Motor neuron (in vitro differentiated cells): Measurements from ENCODE around the gene FTH1. TPM values are rescaled to one million over a fixed set of nuclear protein-coding genes. Genes with fewer than 3 reads are reported as not detected.

Experiments
- ATAC-seq, 8 experiments: fragments of 200-7000 bp; cut with Tn5 transposase; replicated peaks in 6 of 8; 2 replicates each; pipeline ENCODE4 v1.8.0; 2021; ENCODE audit warnings: mild to moderate bottlenecking in 8 of 8, moderate library complexity in 8 of 8
- H3K27ac ChIP-seq, 2 donors: fragments of 250-450 bp; sonication (Bioruptor Pico); 2 replicates each; pipeline ENCODE4 v1.9.0; 2021; ENCODE audit warnings: antibody characterized with exemption in 2 of 2, mild to moderate bottlenecking in 2 of 2, moderate library complexity in 1 of 2
- H3K4me1 ChIP-seq, 2 donors: fragments of 250-450 bp; sonication (Bioruptor Pico); replicated peaks in 1 of 2; 2 replicates each; pipeline ENCODE4 v1.6.1; 2021; ENCODE audit warnings: antibody characterized with exemption in 2 of 2, mild to moderate bottlenecking in 2 of 2, moderate library complexity in 1 of 2
- H3K4me3 ChIP-seq, 5 donors: fragments of 250-450 bp; sonication (Bioruptor Pico); 2 replicates each; pipeline ENCODE4 v1.9.0; 2021; ENCODE audit warnings: antibody characterized with exemption in 5 of 5, mild to moderate bottlenecking in 5 of 5, moderate library complexity in 4 of 5
- WGBS, 10 experiments: fragments of 450-650 bp; shearing (Covaris generic); methylation state at CpG; one replicate each; pipeline ENCODE4 v1.0.0; 2022; 5-methylcytosine and 5-hydroxymethylcytosine counted together
- in situ Hi-C, 9 experiments: fragments of 400-800 bp; cut with MboI; loops; one replicate each; pipeline ENCODE4 v1.15.0; 2021; ENCODE audit warnings: low sequenced_read_pairs in 9 of 9, low pct_unique_long_range_greater_than_20kb in 2 of 9; ENCODE audit not compliant: unreplicated experiment in 9 of 9
- total RNA-seq, 8 experiments: library from RNA; unstranded; fragments of 300-600 nt; gene quantifications; 2 replicates each; pipeline versions ENCODE4 v1.2.3 to v1.2.4, GENCODE V29; 2022

Gene FTH1
- total RNA-seq, 8 experiments from 2014 or later, result 863 to 2,225 (median 1,257) TPM

DNA sequence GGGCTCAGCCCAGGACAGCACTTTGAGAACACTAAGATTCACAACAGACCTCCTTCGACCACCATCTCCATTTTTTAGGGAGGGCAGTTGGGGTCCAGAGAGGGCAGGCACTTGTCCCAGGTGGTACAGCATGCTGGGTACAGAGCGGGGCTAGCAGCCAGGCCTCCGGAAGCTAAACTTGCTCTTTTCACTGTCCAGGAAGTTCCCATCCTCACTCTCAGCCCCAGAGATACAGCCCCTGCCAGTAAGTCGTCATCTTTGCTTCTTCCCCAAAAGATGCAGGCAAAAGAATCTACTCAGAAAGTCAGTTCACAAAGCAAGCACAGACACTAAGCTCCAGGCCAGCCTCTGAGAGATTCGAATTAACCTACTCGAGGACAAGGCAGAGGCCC is 43.4 kb downstream of the FTH1 start:
- in situ Hi-C loops, result no loop called here
- Histone ChIP-seq H3K4me1 (peaks cover 0 to 11% of the 10 kb centered on the region in 2 donors), H3K4me3 (no peak overlapping the region), H3K27ac (no peak overlapping the region)
- ATAC-seq, result no peak
- WGBS, 10 experiments, result 6 to 76% (median 46%) methylated on average over 2 to 4 of the region's 6 CpGs; no CpG with 5 or more reads in 5 of the 10 experiments

DNA sequence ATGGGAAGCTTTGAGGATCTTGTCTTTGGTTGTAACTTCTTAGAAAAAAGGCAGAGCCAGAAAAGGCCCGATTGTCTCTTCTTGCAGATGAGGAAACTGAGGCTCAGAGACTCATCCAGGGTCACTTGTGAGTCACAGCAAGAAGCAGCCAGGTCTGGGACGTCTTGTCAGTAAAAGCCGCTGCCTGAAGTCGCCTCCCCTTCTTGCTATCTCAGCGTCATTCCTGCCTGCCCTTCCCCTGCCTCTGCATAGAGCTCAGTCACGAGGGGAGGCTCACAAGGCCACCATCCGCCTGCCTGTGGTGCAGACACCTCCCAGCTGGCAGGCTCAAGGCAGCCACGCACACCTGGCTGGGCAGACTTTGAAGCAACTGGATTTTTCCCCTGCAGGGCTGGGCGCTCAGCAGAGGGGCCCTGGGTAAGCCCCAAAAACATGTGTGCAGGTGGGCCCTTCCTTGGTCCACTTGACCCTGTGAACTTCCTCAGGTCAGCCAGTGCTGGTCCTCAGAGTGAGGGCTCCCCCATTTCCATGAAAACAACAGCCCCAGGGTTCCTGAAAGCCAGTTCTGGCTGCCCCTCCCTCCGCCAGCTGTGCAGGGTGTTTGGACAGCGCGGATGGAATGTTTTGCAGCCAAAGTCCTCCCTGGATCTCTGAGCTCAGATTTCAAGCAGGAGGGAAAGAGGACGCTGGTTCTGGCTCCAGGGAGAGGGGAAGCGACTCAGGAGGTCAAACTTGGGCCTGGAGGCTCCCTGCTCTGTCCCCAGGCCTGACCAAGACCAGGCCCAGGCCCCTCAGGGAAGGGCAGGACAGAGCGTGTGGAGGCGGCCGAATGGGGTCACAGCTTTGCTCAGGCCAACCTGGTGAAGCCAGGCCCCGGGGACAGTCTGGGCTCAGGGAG is 44.0 kb downstream of the FTH1 start:
- ATAC-seq, result peak; percentile 78 to 94 (median 84)
- in situ Hi-C loops, result no loop called here
- Histone ChIP-seq H3K27ac (no peak overlapping the region), H3K4me1 (peaks cover 0 to 11% of the 10 kb centered on the region in 2 donors), H3K4me3 (no peak overlapping the region)
- WGBS, 10 experiments, result 0 to 90% (median 9%) methylated on average over 1 to 6 of the region's 18 CpGs; no CpG with 5 or more reads in 4 of the 10 experiments

DNA sequence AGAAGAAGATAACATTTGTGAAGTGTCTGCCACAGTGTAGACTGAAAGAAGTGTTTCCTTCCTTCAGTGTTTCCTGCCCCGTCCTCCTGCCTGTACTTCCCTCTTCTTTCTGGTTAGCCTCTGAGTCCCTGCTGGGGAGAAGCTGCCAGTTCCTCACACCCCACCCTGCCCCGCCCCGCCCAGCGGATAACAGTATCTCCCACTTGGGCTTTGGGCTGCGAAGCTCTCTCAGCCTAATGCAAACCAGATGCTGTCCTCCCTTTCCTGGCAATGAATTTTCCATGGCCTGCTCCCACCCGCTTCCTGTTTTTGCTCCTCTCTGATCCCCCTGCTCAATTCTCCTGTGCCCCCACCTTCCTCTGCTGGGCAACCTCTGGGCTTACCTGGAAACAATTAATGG is 44.9 kb downstream of the FTH1 start:
- 70% methylated on average over 2 of the region's 6 CpGs; no CpG with 5 or more reads in 9 of the 10 experiments for WGBS, 10 experiments
- no peak overlapping the region for H3K4me3 ChIP-seq
- ATAC-seq, result peak in 3 of 8 experiments; percentile 25 to 68 (median 45)
- in situ Hi-C loops, result no loop called here
- H3K27ac ChIP-seq, result no peak overlapping the region
- peaks cover 0 to 11% of the 10 kb centered on the region in 2 donors for H3K4me1 ChIP-seq

DNA sequence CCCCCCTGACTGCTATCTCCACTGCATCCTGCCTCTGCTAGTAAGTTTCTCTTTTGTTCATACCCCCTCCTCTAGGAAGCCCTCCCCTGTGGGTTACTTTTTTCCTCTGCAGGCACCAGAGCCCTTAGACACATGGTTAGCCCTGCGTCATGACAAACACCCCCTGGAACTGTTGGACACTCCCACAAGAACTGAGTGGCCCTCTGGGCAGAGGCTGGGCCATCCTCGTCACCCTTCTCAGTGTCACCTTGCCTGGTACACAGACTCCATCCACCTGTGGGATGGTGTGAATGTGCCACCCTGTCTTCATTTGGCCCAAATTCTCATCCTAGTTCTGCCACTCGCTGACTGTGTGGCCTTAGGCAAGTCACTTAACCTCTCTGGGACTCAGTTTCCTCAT is 46.0 kb downstream of the FTH1 start:
- H3K4me3 ChIP-seq, result no peak overlapping the region
- no peak for ATAC-seq
- 60 to 100% (median 86%) methylated on average over 1 to 2 of the region's 3 CpGs; no CpG with 5 or more reads in 5 of the 10 experiments for WGBS, 10 experiments
- in situ Hi-C loops, result no loop called here
- H3K4me1 ChIP-seq, result peaks cover 0 to 13% of the 10 kb centered on the region in 2 donors
- H3K27ac ChIP-seq, result no peak overlapping the region

DNA sequence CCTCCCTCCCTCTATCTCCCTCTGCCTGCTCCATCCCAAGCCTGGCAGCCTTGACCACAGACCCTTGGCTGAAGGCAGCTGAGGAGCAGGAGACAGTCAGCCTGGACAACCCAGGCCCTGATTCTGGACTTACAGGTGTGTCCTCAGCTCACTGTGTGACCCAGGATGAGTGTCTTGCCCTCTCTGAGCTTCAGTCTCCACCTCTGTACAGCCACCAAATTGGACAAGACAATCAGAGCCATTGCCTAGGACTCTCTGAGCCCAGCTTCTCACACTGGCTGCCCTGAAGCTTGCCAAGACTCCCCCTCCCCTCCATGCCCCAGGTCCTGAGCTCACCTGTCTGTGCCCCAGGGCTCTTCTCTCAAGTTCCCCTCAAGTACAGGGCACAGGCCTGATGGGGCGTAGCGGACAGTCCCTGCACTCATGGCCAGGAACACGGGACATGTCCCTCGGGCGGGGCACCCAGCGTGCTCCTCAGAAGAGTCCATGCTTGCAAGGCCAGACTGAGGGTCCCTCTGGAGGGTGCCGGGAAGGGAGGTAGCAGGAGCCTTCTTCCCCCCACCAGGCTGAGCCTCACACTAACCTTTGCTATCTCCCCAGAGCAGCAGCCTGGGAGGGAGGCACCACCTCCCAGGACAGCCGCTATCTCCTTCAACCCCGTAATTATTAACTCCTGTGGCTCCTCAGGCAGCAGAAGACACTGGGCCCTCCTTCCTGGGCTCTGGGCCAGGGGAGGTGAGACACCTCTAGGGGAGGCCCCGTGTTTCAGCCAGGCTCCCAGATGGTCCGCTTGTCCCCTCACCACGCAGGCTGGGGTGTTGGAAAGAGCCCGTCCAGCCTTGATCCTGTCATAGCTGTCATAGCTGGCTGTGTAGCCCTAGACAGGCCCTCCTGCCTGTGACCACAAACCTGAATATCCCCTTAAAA is 47.5 kb downstream of the FTH1 start:
- in situ Hi-C loops, result no loop called here
- 20 to 100% (median 80%) methylated on average over 1 to 5 of the region's 13 CpGs; no CpG with 5 or more reads in 5 of the 10 experiments for WGBS, 10 experiments
- no peak for ATAC-seq

DNA sequence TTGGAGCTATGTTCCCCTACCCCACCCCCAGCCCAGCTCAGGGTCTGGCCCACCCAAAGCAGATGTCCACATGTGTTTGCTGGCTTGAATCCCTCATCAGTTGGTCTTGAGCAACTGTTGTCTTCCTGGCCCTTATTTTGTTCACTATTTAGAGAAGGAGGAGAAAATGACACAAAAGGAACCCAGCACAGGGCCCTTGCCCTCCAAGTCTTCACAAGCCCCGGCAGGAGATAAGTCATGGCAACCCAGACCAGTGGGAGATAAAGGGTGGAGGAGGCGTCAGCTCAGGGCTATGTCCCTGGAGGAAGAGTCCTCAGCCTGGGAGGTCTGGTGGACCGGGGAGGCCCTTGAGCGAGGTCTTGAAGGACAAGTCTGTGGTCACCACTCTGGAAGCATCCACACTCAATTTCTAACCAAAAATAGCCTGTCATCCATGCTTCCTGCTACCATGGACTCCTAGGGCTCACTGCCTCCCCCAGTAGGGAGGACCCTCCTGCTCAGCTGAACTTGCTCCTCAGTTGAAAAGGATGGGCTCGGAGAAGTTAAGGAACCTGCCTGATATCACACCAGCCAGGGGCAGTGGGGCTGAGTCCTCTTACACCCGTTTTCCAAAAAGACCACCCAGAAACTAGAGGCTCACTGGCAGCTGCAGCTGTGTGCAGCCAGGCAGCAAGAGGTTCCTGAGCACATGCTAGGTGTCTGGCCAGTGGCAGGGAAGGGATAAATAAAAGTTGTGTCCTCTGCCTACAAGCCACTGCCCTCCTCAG is 48.3 kb downstream of the FTH1 start:
- no peak overlapping the region for H3K4me3 ChIP-seq
- 67 to 89% (median 81%) methylated on average over 1 to 4 of the region's 6 CpGs; no CpG with 5 or more reads in 4 of the 10 experiments for WGBS, 10 experiments
- no peak overlapping the region for H3K27ac ChIP-seq
- H3K4me1 ChIP-seq, result peaks cover 0 to 17% of the 10 kb centered on the region in 2 donors
- in situ Hi-C loops, result no loop called here
- ATAC-seq, result no peak

More for the DNA sequence above, 47.5 kb downstream of the FTH1 start:
- Histone ChIP-seq H3K27ac (no peak overlapping the region), H3K4me1 (peaks cover 0 to 17% of the 10 kb centered on the region in 2 donors), H3K4me3 (no peak overlapping the region)

DNA sequence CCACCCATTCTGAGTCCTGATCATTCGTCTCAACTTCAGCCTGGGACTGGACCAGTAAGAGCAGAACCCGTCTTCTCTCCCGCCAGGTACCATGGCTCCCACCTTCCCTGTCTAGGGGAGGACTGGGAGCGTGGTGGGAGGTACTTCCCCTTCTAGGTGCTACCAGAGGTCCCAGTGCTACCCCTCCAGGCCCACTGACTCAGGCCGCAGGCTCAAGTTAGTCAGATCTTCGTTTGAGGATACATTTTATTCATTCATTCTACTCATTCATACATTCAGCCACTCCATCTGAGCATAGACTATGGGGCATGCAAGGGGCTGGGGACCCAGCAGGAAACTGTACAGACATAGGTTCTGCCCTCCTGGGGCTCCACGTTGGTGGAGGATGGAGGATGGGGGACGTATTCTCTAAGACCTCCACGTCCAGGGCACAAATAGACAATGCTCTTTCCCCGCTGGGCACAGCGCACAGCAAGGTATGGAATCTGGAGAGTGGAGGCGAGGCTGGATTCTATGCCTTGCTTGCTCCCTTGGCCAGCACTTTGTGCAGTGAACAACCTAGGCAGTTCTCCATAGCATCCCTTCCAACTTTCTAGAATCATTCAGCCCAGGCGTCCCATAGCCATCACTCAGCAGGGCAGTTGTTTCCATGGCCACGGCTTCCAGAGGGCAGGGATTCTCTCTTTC is 49.0 kb downstream of the FTH1 start:
- 40 to 100% (median 69%) methylated on average over 1 to 3 of the region's 14 CpGs; no CpG with 5 or more reads in 4 of the 10 experiments for WGBS, 10 experiments
- Histone ChIP-seq H3K4me1 (peaks cover 0 to 12% of the 10 kb centered on the region in 2 donors), H3K4me3 (no peak overlapping the region), H3K27ac (no peak overlapping the region)
- no peak for ATAC-seq
- in situ Hi-C loops, result no loop called here

DNA sequence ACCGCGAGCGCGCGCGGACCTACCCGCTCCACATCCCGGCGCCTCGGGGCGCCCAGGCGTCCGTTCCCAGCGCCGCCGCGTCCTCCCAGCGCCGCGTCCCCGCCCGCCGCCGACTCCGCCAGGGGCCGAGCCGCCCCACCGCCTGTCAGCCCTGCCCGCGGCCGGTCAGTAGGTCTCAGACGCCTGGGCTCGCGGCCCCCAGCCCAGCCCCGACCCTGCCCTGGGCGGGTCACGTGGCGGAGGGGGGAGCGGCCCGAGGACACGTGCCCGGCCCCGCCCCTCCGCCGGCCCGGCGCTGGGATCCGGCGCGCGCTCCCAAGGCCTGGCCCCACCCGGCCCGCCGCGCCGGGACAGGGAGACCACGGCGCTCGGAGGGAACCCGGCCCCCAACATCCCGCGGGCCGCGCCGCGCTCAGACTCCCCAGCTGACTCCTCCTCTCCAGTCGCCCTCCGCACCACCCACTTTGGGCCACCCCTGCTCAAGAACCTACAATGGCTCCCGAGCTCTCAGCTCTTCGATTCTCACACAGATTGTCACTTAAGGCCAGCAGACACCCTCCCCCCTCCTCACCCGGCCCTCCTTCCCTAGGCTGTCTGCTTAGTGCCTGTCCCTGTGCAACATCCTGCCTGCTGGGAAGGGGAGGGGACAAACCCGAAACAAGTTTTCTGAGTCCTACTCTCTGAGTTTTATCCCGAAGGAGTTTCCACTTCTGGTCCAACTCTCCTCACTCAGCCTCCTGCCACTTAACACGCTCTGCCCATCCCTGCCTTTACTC is 49.9 kb downstream of the FTH1 start, which contains the start of gene RAB3IL1:
RAB3IL1 (minus strand) TSS at position 233 of the 776 bp plus-strand sequence; CDS start at position 34, 199 bp downstream.
- peak; percentile 72 to 94 (median 92) for ATAC-seq
- Histone ChIP-seq H3K4me1 (peaks cover 0 to 6% of the 10 kb centered on the region in 2 donors), H3K4me3 (peak within 1 kb of the TSS; percentile 46 to 73 (median 49)), H3K27ac (peak within 1 kb of the TSS in 1 of 2 donors; percentile 18)
- in situ Hi-C loops, result no loop called here
- WGBS, 10 experiments, result 30% methylated on average over 2 of the region's 74 CpGs; no CpG with 5 or more reads in 9 of the 10 experiments

DNA sequence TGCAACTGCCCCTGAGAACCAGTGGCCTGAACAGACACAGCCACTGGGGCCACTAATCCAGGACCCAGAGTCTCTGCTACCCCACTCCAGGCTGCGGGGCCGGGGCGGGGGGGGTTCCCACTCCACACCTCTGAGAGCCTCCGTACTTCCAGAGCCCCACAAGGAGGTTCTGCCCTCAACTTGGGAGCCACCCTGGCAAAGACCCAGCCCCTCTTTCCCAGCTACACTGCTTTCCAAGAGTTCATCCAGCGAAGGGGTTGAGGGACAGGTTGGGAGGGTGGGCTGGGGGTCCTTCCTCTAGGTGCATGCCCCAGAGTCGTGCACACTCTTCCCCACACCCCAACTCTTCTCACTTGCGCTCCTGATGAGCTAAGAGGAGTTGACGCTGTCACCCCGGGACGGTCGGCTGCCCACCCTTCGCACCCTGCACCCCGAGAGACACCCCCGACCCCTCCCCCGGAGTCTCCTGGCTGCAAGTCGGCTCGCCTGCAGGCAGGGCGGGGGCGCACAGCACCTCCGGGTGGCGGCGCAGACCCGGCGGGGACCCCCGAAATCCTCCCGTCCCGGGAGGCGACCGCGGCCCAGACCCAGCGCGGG is 50.6 kb downstream of the FTH1 start:
- in situ Hi-C loops, result no loop called here
- peak overlapping the region in 1 of 2 donors; percentile 18 for H3K27ac ChIP-seq
- WGBS, 10 experiments, result no CpG with 5 or more reads among the region's 32 CpGs
- H3K4me3 ChIP-seq, result peak overlapping the region; percentile 46 to 73 (median 49)
- H3K4me1 ChIP-seq, result peaks cover 0 to 6% of the 10 kb centered on the region in 2 donors
- ATAC-seq, result peak in 7 of 8 experiments; percentile 1 to 42 (median 29)

DNA sequence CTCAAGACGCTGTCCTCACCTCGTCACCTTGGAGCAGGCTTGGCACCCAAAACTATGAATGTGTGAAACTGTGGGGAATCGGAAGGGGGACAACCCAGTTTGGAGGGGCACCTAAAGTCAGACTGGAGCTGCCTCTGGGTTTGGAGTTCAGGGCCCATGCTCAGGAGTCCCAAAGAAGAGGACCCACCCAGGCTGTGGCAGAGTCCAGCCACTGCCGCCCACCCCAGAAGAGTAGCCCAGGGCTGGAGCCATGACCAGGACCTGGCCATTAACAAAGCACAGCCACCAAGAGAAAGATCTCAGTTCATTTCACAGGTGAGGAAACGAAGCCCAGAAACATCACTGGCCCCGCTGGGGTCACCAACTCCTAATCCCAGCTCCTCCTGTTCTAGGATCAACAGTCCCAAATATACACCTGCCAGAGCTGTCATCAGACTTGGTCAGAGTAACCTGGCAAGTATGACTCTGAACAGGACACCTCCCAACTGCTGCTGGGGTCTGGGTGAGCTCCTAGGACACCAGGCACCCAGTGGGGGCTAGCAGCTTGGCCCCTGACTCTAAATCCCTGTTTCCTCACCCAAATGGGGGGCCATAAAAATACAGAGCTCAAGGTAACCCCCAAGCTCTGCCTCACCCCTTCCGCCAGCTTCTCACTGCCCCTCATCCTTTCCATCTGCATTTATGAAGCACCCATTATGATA is 52.8 kb downstream of the FTH1 start:
- 58 to 100% (median 95%) methylated on average over 1 to 5 of the region's 7 CpGs; no CpG with 5 or more reads in 4 of the 10 experiments for WGBS, 10 experiments
- H3K4me1 ChIP-seq, result peaks cover 0 to 6% of the 10 kb centered on the region in 2 donors
- no peak overlapping the region for H3K27ac ChIP-seq
- in situ Hi-C loops, result no loop called here
- ATAC-seq, result no peak
- H3K4me3 ChIP-seq, result no peak overlapping the region
